CD4-positive, alpha-beta T cell treated with Interleukin-21 for 1 hour (primary cell): Measurements from ENCODE around the gene TSTD2.

Experiments used
- DNase-seq: peaks from one replicate; pipeline ENCODE4 v3.0.0-alpha.2; 2020

TSTD2 gene

GRCh38 chr9:97560154-97560553, 73.0 kb downstream of the TSTD2 start:
- no peak for DNase-seq

GRCh38 chr9:97559111-97559514, 74.1 kb downstream of the TSTD2 start:
- no peak for DNase-seq

- DNase-seq: no peak
Measured at GRCh38 chr9:97558701-97559101, 74.5 kb downstream of the TSTD2 start.

GRCh38 chr9:97557606-97558095, 75.5 kb downstream of the TSTD2 start:
- no peak for DNase-seq

GRCh38 chr9:97556721-97557605, 76.2 kb downstream of the TSTD2 start:
- DNase-seq: no peak

GRCh38 chr9:97556036-97556720, 77.0 kb downstream of the TSTD2 start:
- no peak for DNase-seq

- DNase-seq: no peak
Measured at GRCh38 chr9:97555164-97555563, 78.0 kb downstream of the TSTD2 start.

- DNase-seq: no peak
Measured at GRCh38 chr9:97554566-97555075, 78.5 kb downstream of the TSTD2 start.

GRCh38 chr9:97553841-97554240, 79.3 kb downstream of the TSTD2 start:
- no peak for DNase-seq

- no peak for DNase-seq
Measured at GRCh38 chr9:97553141-97553540, 80.0 kb downstream of the TSTD2 start.

- no peak for DNase-seq
Measured at GRCh38 chr9:97551308-97551707, 81.9 kb downstream of the TSTD2 start.

- DNase-seq: no peak
Measured at GRCh38 chr9:97550386-97550785, 82.8 kb downstream of the TSTD2 start.
